ENCODE results near the gene STON2.

The STON2 gene

DNA sequence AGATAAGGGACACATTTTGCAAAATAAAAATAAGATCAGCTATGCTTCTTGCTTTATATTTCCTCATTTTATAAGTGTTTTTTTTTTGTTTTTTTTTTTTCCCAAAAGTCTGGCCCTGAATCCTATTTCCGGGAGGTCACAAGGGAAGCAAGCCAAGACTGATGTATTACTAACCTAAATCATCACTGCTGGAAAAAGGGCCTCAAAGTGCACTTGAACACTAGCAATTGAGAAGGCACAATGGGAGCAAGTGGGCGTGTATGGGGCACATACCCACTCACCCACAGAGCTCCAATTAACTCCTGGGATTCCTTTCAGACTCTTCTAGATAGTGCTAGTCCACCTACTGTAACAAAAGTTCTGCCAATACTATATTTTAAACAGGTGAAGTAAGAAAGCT, 58.8 kb downstream of the STON2 start:
- no peak for DNase-seq (ENCODE audit: low read depth)
- TF ChIP-seq, protein P1, sequence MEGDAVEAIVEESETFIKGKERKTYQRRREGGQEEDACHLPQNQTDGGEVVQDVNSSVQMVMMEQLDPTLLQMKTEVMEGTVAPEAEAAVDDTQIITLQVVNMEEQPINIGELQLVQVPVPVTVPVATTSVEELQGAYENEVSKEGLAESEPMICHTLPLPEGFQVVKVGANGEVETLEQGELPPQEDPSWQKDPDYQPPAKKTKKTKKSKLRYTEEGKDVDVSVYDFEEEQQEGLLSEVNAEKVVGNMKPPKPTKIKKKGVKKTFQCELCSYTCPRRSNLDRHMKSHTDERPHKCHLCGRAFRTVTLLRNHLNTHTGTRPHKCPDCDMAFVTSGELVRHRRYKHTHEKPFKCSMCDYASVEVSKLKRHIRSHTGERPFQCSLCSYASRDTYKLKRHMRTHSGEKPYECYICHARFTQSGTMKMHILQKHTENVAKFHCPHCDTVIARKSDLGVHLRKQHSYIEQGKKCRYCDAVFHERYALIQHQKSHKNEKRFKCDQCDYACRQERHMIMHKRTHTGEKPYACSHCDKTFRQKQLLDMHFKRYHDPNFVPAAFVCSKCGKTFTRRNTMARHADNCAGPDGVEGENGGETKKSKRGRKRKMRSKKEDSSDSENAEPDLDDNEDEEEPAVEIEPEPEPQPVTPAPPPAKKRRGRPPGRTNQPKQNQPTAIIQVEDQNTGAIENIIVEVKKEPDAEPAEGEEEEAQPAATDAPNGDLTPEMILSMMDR (IDR thresholded peaks at IDR 0.05; ENCODE audit: low read depth, low read length, missing control alignments) = no peak
- no peak overlapping the region for H3K4me3 ChIP-seq (ENCODE audit: low read depth, low read length)

GRCh38 chr14:81340201-81340600, 59.9 kb downstream of the STON2 start:
- TF ChIP-seq, protein P1 (IDR thresholded peaks at IDR 0.05; ENCODE audit: low read depth, low read length, missing control alignments) = no peak
- H3K4me3 ChIP-seq (ENCODE audit: low read depth, low read length) = no peak overlapping the region
- DNase-seq (ENCODE audit: low read depth) = no peak

DNA sequence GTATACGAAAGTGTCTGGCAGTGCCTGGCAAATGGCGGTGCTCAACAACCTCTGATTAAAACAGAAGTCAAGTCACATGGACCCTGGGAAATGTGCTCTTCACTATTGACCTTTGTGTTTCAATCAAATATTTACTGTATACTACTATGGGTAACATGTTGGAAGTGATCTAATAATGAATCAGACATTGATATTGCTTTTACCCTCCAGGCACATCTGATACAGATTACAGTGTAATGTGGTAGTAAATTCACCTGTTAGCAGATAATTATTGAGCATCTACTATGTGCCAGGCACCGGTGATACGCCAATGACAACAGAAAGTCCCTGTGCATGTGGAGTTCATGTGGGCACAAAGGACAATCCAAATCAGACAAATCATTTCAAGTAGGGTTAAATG, 63.1 kb downstream of the STON2 start:
- DNase-seq (ENCODE audit: low read depth) = no peak
- TF ChIP-seq, protein P1 (IDR thresholded peaks at IDR 0.05; ENCODE audit: low read depth, low read length, missing control alignments) = no peak
- H3K4me3 ChIP-seq (ENCODE audit: low read depth, low read length) = no peak overlapping the region

DNA sequence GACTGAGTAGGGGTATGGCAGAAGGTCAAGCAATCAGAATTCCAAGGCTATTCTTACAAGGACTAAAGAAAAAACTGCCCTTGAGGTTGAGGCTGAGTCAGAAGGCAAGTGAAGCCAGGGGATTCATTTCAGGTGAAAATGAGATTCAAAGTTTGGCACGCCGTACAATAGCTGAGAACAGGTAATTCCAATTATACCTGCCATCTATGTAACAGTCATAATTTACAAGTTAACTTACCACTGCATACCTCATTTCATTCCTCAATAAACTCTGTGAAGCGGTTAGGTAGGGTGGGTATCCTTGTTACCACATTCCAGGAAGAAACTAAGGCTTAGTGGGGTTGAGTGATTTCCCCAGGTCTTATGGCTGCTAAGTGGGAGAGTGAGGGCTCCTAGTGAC, 64.1 kb downstream of the STON2 start:
- no peak for DNase-seq (ENCODE audit: low read depth)

GRCh38 chr14:81332725-81333124, 67.4 kb downstream of the STON2 start:
- DNase-seq (ENCODE audit: low read depth) = no peak
- TF ChIP-seq, protein P1 (IDR thresholded peaks at IDR 0.05; ENCODE audit: low read depth, low read length, missing control alignments) = no peak

More for the DNA sequence above, 64.1 kb downstream of the STON2 start:
- no peak overlapping the region for H3K4me3 ChIP-seq (ENCODE audit: low read depth, low read length)
- TF ChIP-seq, protein P1 (IDR thresholded peaks at IDR 0.05; ENCODE audit: low read depth, low read length, missing control alignments) = no peak

DNA sequence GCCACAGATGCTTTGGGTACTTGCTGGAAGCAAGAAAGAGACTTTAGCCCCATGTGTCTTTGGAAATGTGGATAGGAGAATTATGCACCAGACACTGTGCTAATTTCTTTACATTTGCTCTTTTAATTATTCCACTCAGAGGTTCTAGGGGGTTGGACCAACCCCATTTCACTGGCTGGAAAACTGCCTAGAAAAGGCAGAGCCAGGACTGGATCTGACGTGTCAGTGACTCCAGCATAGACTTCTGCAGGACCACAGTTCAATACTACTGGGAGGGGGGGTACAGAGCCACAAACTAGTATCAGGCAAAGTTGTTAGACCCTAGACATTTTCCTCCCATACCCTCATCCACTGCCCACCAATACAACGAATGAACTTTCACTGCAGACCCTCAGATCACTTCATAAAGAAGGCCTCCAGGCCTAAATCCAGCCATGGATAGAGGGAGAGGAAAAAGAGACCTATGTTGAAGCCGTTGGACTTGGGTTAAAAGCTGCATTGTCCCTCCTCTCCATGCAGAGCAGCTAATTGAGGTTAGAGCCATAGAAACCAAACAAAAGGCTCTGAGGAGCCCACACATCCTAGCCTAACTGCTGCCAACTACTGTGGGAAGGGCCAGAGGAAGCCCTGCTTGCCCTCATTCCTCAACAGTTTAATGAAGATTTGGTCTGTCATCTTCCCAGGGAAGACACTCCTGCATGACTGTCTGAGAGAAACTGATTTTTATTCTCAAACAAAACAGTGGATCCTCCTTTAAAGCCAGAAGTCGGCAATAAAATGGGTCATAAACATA, 68.7 kb downstream of the STON2 start:
- TF ChIP-seq, protein P1 (IDR thresholded peaks at IDR 0.05; ENCODE audit: low read depth, low read length, missing control alignments) = no peak
- no peak for DNase-seq (ENCODE audit: low read depth)
- no peak overlapping the region for H3K4me3 ChIP-seq (ENCODE audit: low read depth, low read length)

More at GRCh38 chr14:81332725-81333124, 67.4 kb downstream of the STON2 start:
- no peak overlapping the region for H3K4me3 ChIP-seq (ENCODE audit: low read depth, low read length)

GRCh38 chr14:81330619-81331122, 69.5 kb downstream of the STON2 start:
- no peak for DNase-seq (ENCODE audit: low read depth)
- TF ChIP-seq, protein P1 (IDR thresholded peaks at IDR 0.05; ENCODE audit: low read depth, low read length, missing control alignments) = no peak

More at GRCh38 chr14:81330619-81331122, 69.5 kb downstream of the STON2 start:
- no peak overlapping the region for H3K4me3 ChIP-seq (ENCODE audit: low read depth, low read length)
